ENCODE results near the gene KLHL29.

DNA sequence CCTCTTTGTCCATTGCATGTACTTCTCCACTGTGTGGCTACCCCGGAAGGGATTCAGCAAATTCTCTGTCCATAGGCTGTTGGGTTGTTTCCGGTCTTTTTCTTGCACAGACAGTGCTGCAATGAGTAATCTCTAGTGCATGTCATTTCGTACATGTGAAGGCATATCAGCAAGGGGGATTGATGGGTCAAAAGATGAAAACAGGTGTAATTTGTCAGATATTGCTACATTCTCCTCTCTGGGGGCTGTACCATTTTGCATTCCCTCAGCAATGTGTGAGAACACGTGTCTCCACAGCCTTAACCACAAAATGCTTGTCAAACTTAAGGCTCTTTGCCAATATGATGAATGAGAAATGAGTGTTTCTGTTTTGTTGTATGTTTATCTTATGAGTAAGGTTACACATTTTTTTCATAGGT lies 60.5 kb downstream of the KLHL29 start:
- TF ChIP-seq, protein P1, sequence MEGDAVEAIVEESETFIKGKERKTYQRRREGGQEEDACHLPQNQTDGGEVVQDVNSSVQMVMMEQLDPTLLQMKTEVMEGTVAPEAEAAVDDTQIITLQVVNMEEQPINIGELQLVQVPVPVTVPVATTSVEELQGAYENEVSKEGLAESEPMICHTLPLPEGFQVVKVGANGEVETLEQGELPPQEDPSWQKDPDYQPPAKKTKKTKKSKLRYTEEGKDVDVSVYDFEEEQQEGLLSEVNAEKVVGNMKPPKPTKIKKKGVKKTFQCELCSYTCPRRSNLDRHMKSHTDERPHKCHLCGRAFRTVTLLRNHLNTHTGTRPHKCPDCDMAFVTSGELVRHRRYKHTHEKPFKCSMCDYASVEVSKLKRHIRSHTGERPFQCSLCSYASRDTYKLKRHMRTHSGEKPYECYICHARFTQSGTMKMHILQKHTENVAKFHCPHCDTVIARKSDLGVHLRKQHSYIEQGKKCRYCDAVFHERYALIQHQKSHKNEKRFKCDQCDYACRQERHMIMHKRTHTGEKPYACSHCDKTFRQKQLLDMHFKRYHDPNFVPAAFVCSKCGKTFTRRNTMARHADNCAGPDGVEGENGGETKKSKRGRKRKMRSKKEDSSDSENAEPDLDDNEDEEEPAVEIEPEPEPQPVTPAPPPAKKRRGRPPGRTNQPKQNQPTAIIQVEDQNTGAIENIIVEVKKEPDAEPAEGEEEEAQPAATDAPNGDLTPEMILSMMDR (conservative IDR thresholded peaks at IDR 0.05; ENCODE audit: low read depth in 2 of 2), result no peak
- TF ChIP-seq POLR2AphosphoS5 (IDR thresholded peaks at IDR 0.05; ENCODE audit: low read depth) (no peak), EZH2phosphoT487 (IDR thresholded peaks at IDR 0.05; ENCODE audit: unreplicated experiment) (no peak)
